ENCODE data around the gene CTDSP1. TPM values are rescaled to one million over a fixed set of nuclear protein-coding genes. Genes with fewer than 3 reads are reported as not detected.
A peak's percentile ranks its signal among the peaks of the same experiment; 100 is the strongest.

The CTDSP1 gene
- total RNA-seq, 2 donors from 2014 or later: 67.2 to 98.9 TPM

GRCh38 chr2:218418717-218419458, 19.2 kb downstream of the CTDSP1 start, which contains the start of gene VIL1:
TSS of gene VIL1 (plus strand) at chr2:218419123. CDS start at chr2:218423779, 4,656 bp downstream.
- peaks cover 39% of the 10 kb centered on the region for H3K4me1 ChIP-seq
- peak; percentile 94 for ATAC-seq
- 27 to 29% methylated on average over 3 to 9 of the region's 9 CpGs for WGBS, 2 donors
- no peaks in the 10 kb centered on the region for H3K27me3 ChIP-seq
- peak; percentile 83 to 92 (median 87) for DNase-seq
- intact Hi-C loops (cut with DNase I): loop anchor here (10.0 kb wide), 2 partner anchors 46 to 226 kb away; no protein-coding TSS in a partner anchor
- no peaks in the 10 kb centered on the region for H3K9me3 ChIP-seq
- peak within 1 kb of the TSS in 3 of 4 donors; percentile 53 to 79 (median 64) for H3K27ac ChIP-seq
- no peaks in the 10 kb centered on the region for H3K36me3 ChIP-seq (replicated peaks in 1 of 2; ENCODE audit: insufficient read depth in 1 of 2, low read depth in 2 of 2)
- TF ChIP-seq, protein P1, sequence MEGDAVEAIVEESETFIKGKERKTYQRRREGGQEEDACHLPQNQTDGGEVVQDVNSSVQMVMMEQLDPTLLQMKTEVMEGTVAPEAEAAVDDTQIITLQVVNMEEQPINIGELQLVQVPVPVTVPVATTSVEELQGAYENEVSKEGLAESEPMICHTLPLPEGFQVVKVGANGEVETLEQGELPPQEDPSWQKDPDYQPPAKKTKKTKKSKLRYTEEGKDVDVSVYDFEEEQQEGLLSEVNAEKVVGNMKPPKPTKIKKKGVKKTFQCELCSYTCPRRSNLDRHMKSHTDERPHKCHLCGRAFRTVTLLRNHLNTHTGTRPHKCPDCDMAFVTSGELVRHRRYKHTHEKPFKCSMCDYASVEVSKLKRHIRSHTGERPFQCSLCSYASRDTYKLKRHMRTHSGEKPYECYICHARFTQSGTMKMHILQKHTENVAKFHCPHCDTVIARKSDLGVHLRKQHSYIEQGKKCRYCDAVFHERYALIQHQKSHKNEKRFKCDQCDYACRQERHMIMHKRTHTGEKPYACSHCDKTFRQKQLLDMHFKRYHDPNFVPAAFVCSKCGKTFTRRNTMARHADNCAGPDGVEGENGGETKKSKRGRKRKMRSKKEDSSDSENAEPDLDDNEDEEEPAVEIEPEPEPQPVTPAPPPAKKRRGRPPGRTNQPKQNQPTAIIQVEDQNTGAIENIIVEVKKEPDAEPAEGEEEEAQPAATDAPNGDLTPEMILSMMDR (IDR thresholded peaks at IDR 0.05): no peak
- TF ChIP-seq POLR2A (IDR thresholded peaks at IDR 0.05): peak in 2 of 3 donors; percentile 50 to 51
- no peak within 1 kb of the TSS for H3K4me3 ChIP-seq

DNA sequence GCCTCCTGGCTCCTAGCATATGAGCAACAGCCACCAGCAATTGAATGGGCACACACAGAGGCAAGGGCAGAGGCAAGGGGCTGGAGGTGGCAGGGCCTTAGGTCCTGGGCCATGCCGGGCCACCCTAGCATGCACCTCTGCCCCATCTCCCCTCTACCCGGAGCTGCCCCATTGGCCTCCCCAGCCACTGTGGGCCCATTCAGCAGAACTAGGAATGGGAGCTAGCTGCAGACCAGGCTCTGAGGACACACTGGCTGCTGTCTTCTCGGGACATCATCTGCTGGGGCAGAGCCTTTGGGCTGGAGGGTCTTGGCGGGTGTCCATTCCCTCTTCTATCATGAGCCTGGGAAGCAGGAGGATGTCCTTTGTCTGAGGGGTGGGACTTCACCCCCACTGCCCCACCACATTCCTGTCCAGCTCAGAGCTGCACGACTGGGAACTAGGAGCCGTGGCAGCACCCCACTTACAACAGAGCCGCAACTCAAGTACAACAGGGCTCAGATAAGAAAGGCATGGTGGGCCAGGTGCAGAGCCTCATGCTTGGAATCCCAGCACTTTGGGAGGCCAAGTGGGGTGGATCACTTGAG, 20.1 kb downstream of the CTDSP1 start:
- H3K4me1 ChIP-seq: peaks cover 39% of the 10 kb centered on the region
- intact Hi-C loops (cut with DNase I): loop anchor here (10.0 kb wide), 2 partner anchors 45 to 225 kb away; no protein-coding TSS in a partner anchor
- DNase-seq (no peak), ATAC-seq (no peak)
- no peaks in the 10 kb centered on the region for H3K27me3 ChIP-seq
- H3K4me3 ChIP-seq: no peak overlapping the region
- WGBS, 2 donors: 33 to 56% methylated on average over 1 to 7 of the region's 7 CpGs
- TF ChIP-seq, protein P1 (IDR thresholded peaks at IDR 0.05): no peak
- TF ChIP-seq POLR2A (IDR thresholded peaks at IDR 0.05): no peak
- H3K36me3 ChIP-seq (replicated peaks in 1 of 2; ENCODE audit: insufficient read depth in 1 of 2, low read depth in 2 of 2): no peaks in the 10 kb centered on the region
- no peaks in the 10 kb centered on the region for H3K9me3 ChIP-seq
- peak overlapping the region in 2 of 4 donors; percentile 53 to 79 for H3K27ac ChIP-seq

- Histone ChIP-seq H3K9me3 (no peaks in the 10 kb centered on the region), H3K4me3 (no peak overlapping the region), H3K4me1 (peaks cover 39% of the 10 kb centered on the region), H3K36me3 (replicated peaks in 1 of 2; ENCODE audit: insufficient read depth in 1 of 2, low read depth in 2 of 2) (no peaks in the 10 kb centered on the region), H3K27me3 (no peaks in the 10 kb centered on the region), H3K27ac (no peak overlapping the region)
- DNase-seq (no peak), ATAC-seq (no peak)
- no peak for TF ChIP-seq POLR2A (IDR thresholded peaks at IDR 0.05)
- TF ChIP-seq, protein P1 (IDR thresholded peaks at IDR 0.05): no peak
- intact Hi-C loops (cut with DNase I): no loop called here
- 84 to 90% methylated on average over 2 of the region's 2 CpGs for WGBS, 2 donors
These were observed 21.4 kb downstream of the CTDSP1 start for GRCh38 chr2:218421027-218421426.

DNA sequence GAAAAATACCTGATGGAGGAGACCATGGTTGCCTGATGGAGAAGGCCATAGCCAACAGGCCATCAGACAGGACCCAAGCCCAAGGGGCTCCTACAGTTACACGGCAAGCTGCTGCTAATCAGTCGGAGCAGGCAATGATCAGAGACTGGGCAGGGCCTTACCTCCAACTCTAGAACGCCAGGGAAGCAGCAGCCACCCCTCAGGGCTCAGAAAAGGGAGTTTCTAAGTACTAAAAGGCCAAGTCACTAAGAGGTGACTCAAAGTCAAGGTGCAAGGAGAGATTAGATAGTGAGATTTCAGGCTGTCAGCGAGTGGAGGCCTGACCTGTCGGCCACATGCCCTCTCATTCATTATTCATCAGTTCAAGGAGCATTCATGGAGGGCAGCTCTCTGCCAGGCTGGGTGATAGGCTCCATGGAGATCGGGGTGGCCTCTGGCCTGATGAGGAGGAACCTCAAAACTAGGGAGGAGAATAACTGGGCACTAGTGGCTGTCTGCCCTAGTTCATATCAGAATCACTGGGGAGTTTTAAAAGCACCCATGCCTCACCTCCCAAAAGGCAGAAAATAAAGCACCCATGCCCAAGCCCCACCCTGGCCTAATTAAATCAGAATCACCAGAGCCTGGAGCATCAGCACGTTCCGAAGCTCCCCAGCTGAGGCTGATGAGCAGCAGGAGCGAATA, 22.9 kb downstream of the CTDSP1 start:
- no peak for TF ChIP-seq POLR2A (IDR thresholded peaks at IDR 0.05)
- TF ChIP-seq, protein P1 (IDR thresholded peaks at IDR 0.05): no peak
- DNase-seq: no peak
- Histone ChIP-seq H3K9me3 (no peaks in the 10 kb centered on the region), H3K27me3 (no peaks in the 10 kb centered on the region), H3K36me3 (replicated peaks in 1 of 2; ENCODE audit: insufficient read depth in 1 of 2, low read depth in 2 of 2) (no peaks in the 10 kb centered on the region), H3K4me3 (no peak overlapping the region), H3K4me1 (peaks cover 39% of the 10 kb centered on the region), H3K27ac (no peak overlapping the region)
- WGBS, 2 donors: 73 to 79% methylated on average over 9 of the region's 9 CpGs
- intact Hi-C loops (cut with DNase I): no loop called here
- ATAC-seq: no peak

Data from body of pancreas (tissue), 4 donors.